Heart left ventricle (tissue), 16 donors: ENCODE results near the gene GRIK5. TPM values are rescaled to one million over a fixed set of nuclear protein-coding genes. Genes with fewer than 3 reads are reported as not detected.

ENCODE experiments used
- ATAC-seq, 4 donors: fragments of 200-7000 bp; cut with Tn5 transposase; one replicate each; pipeline ENCODE4 v1.9.1; 2020 to 2022; ENCODE audit warnings: moderate library complexity in 4 of 4, mild to moderate bottlenecking in 3 of 4, moderate number of reproducible peaks in 1 of 4
- DNase-seq, 5 donors: peaks; one replicate each; pipeline ENCODE4 v3.0.0-alpha.2; 2020
- H3K27ac ChIP-seq, 12 donors: fragments of 200-600 bp; sonication (generic) in 4 of 12; one replicate each; pipeline versions ENCODE4 v1.5.0 to v1.8.0; 2016 to 2022; ENCODE audit warnings: mild to moderate bottlenecking in 2 of 12
- H3K27me3 ChIP-seq, 9 donors: fragments of 200-600 bp; sonication (generic) in 2 of 9; one replicate each; pipeline versions ENCODE4 v1.5.1 to v1.8.0; 2016 to 2022; ENCODE audit warnings: mild to moderate bottlenecking in 3 of 9
- H3K36me3 ChIP-seq, 9 donors: fragments of 200-600 bp; sonication (generic) in 2 of 9; one replicate each; pipeline versions ENCODE4 v1.5.0 to v1.8.0; 2018 to 2022; ENCODE audit warnings: mild to moderate bottlenecking in 2 of 9
- H3K4me1 ChIP-seq, 12 donors: fragments of 200-600 bp; sonication (generic) in 4 of 12; one replicate each; pipeline versions ENCODE4 v1.5.0 to v1.8.0; 2016 to 2022; ENCODE audit warnings: mild to moderate bottlenecking in 3 of 12
- H3K4me3 ChIP-seq, 12 donors: fragments of 200-600 bp; sonication (generic) in 4 of 12; one replicate each; pipeline versions ENCODE4 v1.5.0 to v1.8.0; 2017 to 2022; ENCODE audit warnings: mild to moderate bottlenecking in 9 of 12, moderate library complexity in 4 of 12
- H3K9me3 ChIP-seq, 12 donors: fragments of 200-600 bp; sonication (generic) in 4 of 12; one replicate each; pipeline versions ENCODE4 v1.5.0 to v1.8.0; 2016 to 2022; ENCODE audit warnings: mild to moderate bottlenecking in 1 of 12
- POLR2A ChIP-seq, 2 donors: fragments of 450-650 bp; IDR thresholded peaks; one replicate each; pipeline ENCODE4 v1.6.1; 2017; ENCODE audit warnings: antibody characterized with exemption in 2 of 2, mild to moderate bottlenecking in 2 of 2, moderate library complexity in 2 of 2
- WGBS, 4 donors: extraction: QIAGEN DNeasy Blood & Tissue Kit in 2 of 4; methylation state at CpG; one replicate each; pipeline versions ENCODE4 v1.1.5 to v1.1.7; 2013 to 2018; 5-methylcytosine and 5-hydroxymethylcytosine counted together
- intact Hi-C, 10 donors: fragments of 100-400 bp; cut with DNase I; formaldehyde crosslinking; loops; one replicate each; pipeline versions ENCODE4 v1.11.1 to v1.14.2; 2022
- polyA plus RNA-seq, 2 donors: library from polyadenylated mRNA; stranded (reverse); fragments of 200-250 nt; gene quantifications; one replicate each; pipeline ENCODE4 v1.2.3, GENCODE V29; 2013
- total RNA-seq, 9 donors: library from RNA; depleted of rRNA in 2 of 9; stranded (reverse); fragments of >200 nt in 2 of 9; fragmentation: NEBNext Ultra II Directional in 3 of 9; extraction: Animal tissue kit (Norgen Biotek cat#: 25700) in 3 of 9; gene quantifications; one replicate each; pipeline versions ENCODE4 v1.1.0 to v1.2.4, GENCODE V29; 2016 to 2023
- TF ChIP-seq, protein P1 (sequence below), 12 donors: fragments of 200-600 bp; sonication (generic) in 4 of 12; IDR thresholded peaks; one replicate each; pipeline versions ENCODE4 v1.5.0 to v1.8.0; 2018 to 2022; ENCODE audit warnings: antibody characterized with exemption in 12 of 12, mild to moderate bottlenecking in 5 of 12
- donor health status: ischemic (EF 13 %, LVEDD 7.1; RV severe dilation, severe dysfunction).
- donor health status: healthy with polysubstance abuse.
- donor health status: DM: no; HTN: yes; CAD: no.
- donor health status: DM: no; HTN: no; CAD: no.
- donor health status: ischemic (EF 25% LVEDD 6.9; RV normal size, moderate dysfunction).
- donor health status: ischemic (EF 25% LVEDD 5.7; RV mildly dilated, moderate dysfunction).
- donor health status: healthy.
- donor health status: DM: yes; HTN: yes; CAD: no.
- donor health status: ischemic (EF 35%, LVEDD 5.7; RV mildly dilated, moderate dysfunction).
- donor health status: nonischemic (EF 11% LVEDD 7.7; RV severe dilation, severe dysfunction).
- donor health status: DM: yes; HTN: yes; CAD: no.
- donor health status: PGD.
- donor health status: ischemic (EF 29% LVEDD 5.4; RV normal size, mild dysfunction).
- donor health status: nonischemic (EF 23%, LVEDD 6.1; RV moderate dilation, normal function).

GRIK5 gene
- total and polyA plus RNA-seq, 11 donors, result 0.28 to 9.0 (median 2.5) TPM

GRCh38 chr19:41967054-41967783 lies 102.8 kb downstream of the GRIK5 start:
- no peak for DNase-seq
- intact Hi-C loops, result no loop called here

DNA sequence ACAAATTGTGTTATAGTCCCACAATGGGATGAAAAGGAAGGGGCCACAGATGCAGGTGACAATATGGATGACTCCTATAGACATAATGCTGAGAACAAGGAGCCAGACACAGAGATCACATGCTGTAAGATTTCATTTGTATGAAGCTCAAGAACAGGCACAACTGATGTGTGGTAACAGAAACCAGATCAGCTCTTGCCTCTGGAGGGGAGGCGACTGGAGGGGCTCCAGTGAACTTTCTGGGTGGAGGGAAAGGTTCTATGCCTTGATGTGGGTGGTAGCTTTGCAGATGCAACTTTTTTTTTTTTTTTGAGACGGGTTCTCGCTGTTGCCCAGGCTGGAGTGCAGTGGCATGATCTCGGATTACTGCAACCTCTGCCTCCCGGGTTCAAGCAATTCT lies 104.9 kb downstream of the GRIK5 start:
- no peak overlapping the region for H3K4me3 ChIP-seq
- DNase-seq (no peak), ATAC-seq (no peak)
- H3K27me3 ChIP-seq, result no peaks in the 10 kb centered on the region
- H3K27ac ChIP-seq, result no peak overlapping the region
- no peaks in the 10 kb centered on the region for H3K9me3 ChIP-seq
- WGBS, 4 donors, result 72 to 79% (median 75%) methylated on average over 5 of the region's 5 CpGs
- no peaks in the 10 kb centered on the region for H3K4me1 ChIP-seq
- TF ChIP-seq POLR2A (IDR thresholded peaks at IDR 0.05), result no peak
- TF ChIP-seq, protein P1, sequence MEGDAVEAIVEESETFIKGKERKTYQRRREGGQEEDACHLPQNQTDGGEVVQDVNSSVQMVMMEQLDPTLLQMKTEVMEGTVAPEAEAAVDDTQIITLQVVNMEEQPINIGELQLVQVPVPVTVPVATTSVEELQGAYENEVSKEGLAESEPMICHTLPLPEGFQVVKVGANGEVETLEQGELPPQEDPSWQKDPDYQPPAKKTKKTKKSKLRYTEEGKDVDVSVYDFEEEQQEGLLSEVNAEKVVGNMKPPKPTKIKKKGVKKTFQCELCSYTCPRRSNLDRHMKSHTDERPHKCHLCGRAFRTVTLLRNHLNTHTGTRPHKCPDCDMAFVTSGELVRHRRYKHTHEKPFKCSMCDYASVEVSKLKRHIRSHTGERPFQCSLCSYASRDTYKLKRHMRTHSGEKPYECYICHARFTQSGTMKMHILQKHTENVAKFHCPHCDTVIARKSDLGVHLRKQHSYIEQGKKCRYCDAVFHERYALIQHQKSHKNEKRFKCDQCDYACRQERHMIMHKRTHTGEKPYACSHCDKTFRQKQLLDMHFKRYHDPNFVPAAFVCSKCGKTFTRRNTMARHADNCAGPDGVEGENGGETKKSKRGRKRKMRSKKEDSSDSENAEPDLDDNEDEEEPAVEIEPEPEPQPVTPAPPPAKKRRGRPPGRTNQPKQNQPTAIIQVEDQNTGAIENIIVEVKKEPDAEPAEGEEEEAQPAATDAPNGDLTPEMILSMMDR (IDR thresholded peaks at IDR 0.05), result no peak
- intact Hi-C loops, result no loop called here
- H3K36me3 ChIP-seq, result peaks cover 0 to 39% (median 10%) of the 10 kb centered on the region in 9 donors

More at GRCh38 chr19:41967054-41967783, 102.8 kb downstream of the GRIK5 start:
- peak in 2 of 4 donors; percentile 1 to 19 for ATAC-seq
- peaks cover 0 to 58% (median 14%) of the 10 kb centered on the region in 9 donors for H3K36me3 ChIP-seq
- no peaks in the 10 kb centered on the region for H3K27me3 ChIP-seq
- no peak overlapping the region for H3K4me3 ChIP-seq
- H3K4me1 ChIP-seq, result no peaks in the 10 kb centered on the region
- WGBS, 4 donors, result 68 to 78% (median 76%) methylated on average over 26 of the region's 26 CpGs
- H3K27ac ChIP-seq, result no peak overlapping the region
- no peaks in the 10 kb centered on the region for H3K9me3 ChIP-seq
- no peak for TF ChIP-seq POLR2A (IDR thresholded peaks at IDR 0.05)
- TF ChIP-seq, protein P1 (IDR thresholded peaks at IDR 0.05), result no peak

- DNase-seq, result no peak
- no peaks in the 10 kb centered on the region for H3K9me3 ChIP-seq
- ATAC-seq, result no peak
- peaks cover 3 to 28% (median 17%) of the 10 kb centered on the region in 12 donors for H3K4me1 ChIP-seq
- TF ChIP-seq POLR2A (IDR thresholded peaks at IDR 0.05), result no peak
- TF ChIP-seq, protein P1 (IDR thresholded peaks at IDR 0.05), result no peak
- H3K27ac ChIP-seq, result no peak overlapping the region
- H3K27me3 ChIP-seq, result no peaks in the 10 kb centered on the region
- no peak overlapping the region for H3K4me3 ChIP-seq
- intact Hi-C loops, result no loop called here
- 96 to 100% (median 97%) methylated on average over 4 to 5 of the region's 5 CpGs for WGBS, 4 donors
- H3K36me3 ChIP-seq, result peaks cover 0 to 13% (median 2%) of the 10 kb centered on the region in 9 donors
These were observed 109.0 kb downstream of the GRIK5 start for GRCh38 chr19:41960973-41961372.
